ENCODE measurements around the gene PLCD3.

DNA sequence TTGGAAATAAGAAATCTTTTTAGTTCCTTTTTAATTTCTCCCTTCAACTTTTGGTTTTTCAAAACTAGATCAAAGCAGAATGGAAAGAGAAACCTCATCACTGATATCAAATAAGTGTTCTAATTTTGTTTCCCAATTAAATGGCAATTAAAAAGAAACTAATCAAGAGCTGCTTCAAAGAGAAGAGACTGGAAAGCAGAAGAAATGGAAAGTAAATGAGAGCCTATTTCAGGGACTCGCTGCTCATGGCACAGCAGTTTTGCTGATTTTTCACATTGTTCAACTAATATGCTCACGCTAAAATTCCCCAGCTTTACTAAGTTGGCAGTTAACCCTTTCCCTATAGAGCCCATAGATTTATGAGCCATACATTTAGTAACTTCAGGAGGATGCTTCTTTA is 64.7 kb downstream of the PLCD3 start:
- TF ChIP-seq POLR2AphosphoS5 (IDR thresholded peaks at IDR 0.05; ENCODE audit: low read depth, low read length), result no peak
- TF ChIP-seq, protein P1, sequence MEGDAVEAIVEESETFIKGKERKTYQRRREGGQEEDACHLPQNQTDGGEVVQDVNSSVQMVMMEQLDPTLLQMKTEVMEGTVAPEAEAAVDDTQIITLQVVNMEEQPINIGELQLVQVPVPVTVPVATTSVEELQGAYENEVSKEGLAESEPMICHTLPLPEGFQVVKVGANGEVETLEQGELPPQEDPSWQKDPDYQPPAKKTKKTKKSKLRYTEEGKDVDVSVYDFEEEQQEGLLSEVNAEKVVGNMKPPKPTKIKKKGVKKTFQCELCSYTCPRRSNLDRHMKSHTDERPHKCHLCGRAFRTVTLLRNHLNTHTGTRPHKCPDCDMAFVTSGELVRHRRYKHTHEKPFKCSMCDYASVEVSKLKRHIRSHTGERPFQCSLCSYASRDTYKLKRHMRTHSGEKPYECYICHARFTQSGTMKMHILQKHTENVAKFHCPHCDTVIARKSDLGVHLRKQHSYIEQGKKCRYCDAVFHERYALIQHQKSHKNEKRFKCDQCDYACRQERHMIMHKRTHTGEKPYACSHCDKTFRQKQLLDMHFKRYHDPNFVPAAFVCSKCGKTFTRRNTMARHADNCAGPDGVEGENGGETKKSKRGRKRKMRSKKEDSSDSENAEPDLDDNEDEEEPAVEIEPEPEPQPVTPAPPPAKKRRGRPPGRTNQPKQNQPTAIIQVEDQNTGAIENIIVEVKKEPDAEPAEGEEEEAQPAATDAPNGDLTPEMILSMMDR (IDR thresholded peaks at IDR 0.05), result no peak
- TF ChIP-seq, protein P2, sequence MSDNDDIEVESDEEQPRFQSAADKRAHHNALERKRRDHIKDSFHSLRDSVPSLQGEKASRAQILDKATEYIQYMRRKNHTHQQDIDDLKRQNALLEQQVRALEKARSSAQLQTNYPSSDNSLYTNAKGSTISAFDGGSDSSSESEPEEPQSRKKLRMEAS (IDR thresholded peaks at IDR 0.05; ENCODE audit: low read depth), result no peak
- TF ChIP-seq TEAD4 (IDR thresholded peaks at IDR 0.05; ENCODE audit: borderline replicate concordance, insufficient read depth), result no peak
- no peak for TF ChIP-seq JUND (IDR thresholded peaks at IDR 0.05)
- TF ChIP-seq CHD2 (IDR thresholded peaks at IDR 0.05; ENCODE audit: low read length, partially characterized antibody), result no peak
- TF ChIP-seq TAF1 (IDR thresholded peaks at IDR 0.05; ENCODE audit: borderline replicate concordance, low read depth, low read length), result no peak
- TF ChIP-seq EP300 (IDR thresholded peaks at IDR 0.05; ENCODE audit: borderline replicate concordance in 1 of 2, low read depth in 1 of 2, low read length in 1 of 2), result no peak
